CD14-positive monocyte (primary cell): ENCODE data around the gene VTI1A. TPM values are rescaled to one million over a fixed set of nuclear protein-coding genes. Genes with fewer than 3 reads are reported as not detected.

Experiments used
- DNase-seq, 3 donors: peaks; one replicate each; pipeline ENCODE4 v3.0.0-alpha.2; 2011 to 2022
- H2AFZ ChIP-seq: 2 replicates; pipeline ENCODE4 v1.6.0; 2012; ENCODE audit warnings: mild to moderate bottlenecking, low read depth, low read length, inconsistent platforms; ENCODE audit not compliant: insufficient read depth, poor library complexity, severe bottlenecking
- H3K27ac ChIP-seq, 2 donors: 1 replicate in 1 of 2; 2 replicates in 1 of 2; pipeline ENCODE4 v1.5.1; 2012 to 2013; ENCODE audit warnings: low read length in 2 of 2, control low read depth in 1 of 2, inconsistent platforms in 1 of 2, low read depth in 1 of 2, mild to moderate bottlenecking in 1 of 2
- H3K27me3 ChIP-seq, 2 donors: one replicate each; pipeline versions ENCODE4 v1.6.0 to v1.6.1; 2011 to 2013; ENCODE audit warnings: low read length in 2 of 2; ENCODE audit not compliant: control insufficient read depth in 2 of 2, insufficient read depth in 2 of 2
- H3K36me3 ChIP-seq, 2 donors: replicated peaks in 1 of 2; 1 replicate in 1 of 2; 2 replicates in 1 of 2; pipeline versions ENCODE4 v1.5.1 to v1.6.1; 2012 to 2013; ENCODE audit warnings: low read length in 2 of 2, control low read depth in 1 of 2, inconsistent platforms in 1 of 2, mild to moderate bottlenecking in 1 of 2; ENCODE audit not compliant: insufficient read depth in 2 of 2, control insufficient read depth in 1 of 2
- H3K4me1 ChIP-seq, 2 donors: 1 replicate in 1 of 2; 2 replicates in 1 of 2; pipeline versions ENCODE4 v1.5.1 to v1.6.1; 2012 to 2013; ENCODE audit warnings: low read length in 2 of 2, control low read depth in 1 of 2, inconsistent platforms in 1 of 2, mild to moderate bottlenecking in 1 of 2, moderate library complexity in 1 of 2; ENCODE audit not compliant: insufficient read depth in 2 of 2, control insufficient read depth in 1 of 2
- H3K4me2 ChIP-seq: replicated peaks from 2 replicates; pipeline ENCODE3; 2012; ENCODE audit warnings: low read length, moderate library complexity, mild to moderate bottlenecking; ENCODE audit not compliant: poor library complexity, severe bottlenecking; ENCODE audit errors: extremely low read depth
- H3K4me3 ChIP-seq, 3 experiments: fragments of 200-600 bp in 1 of 3; sonication (generic) in 1 of 3; replicated peaks in 1 of 3; 1 replicate in 2 of 3; 2 replicates in 1 of 3; pipeline ENCODE4 v1.5.1; 2011 to 2013; ENCODE audit warnings: low read length in 3 of 3, mild to moderate bottlenecking in 3 of 3, control low read depth in 2 of 3, low read depth in 2 of 3, inconsistent platforms in 1 of 3, moderate library complexity in 1 of 3
- H3K79me2 ChIP-seq: 2 replicates; pipeline ENCODE4 v1.6.0; 2012; ENCODE audit warnings: mild to moderate bottlenecking, control low read depth, inconsistent platforms, low read length, moderate library complexity; ENCODE audit not compliant: insufficient read depth
- H3K9ac ChIP-seq: 2 replicates; pipeline ENCODE4 v1.6.0; 2017; ENCODE audit warnings: low read length, mild to moderate bottlenecking; ENCODE audit not compliant: insufficient read depth, poor library complexity, severe bottlenecking
- H3K9me3 ChIP-seq, 2 donors: replicated peaks in 1 of 2; 1 replicate in 1 of 2; 2 replicates in 1 of 2; pipeline versions ENCODE4 v1.5.1 to v1.6.1; 2012 to 2013; ENCODE audit warnings: low read length in 2 of 2, control low read depth in 1 of 2; ENCODE audit not compliant: control insufficient read depth in 1 of 2, insufficient read depth in 1 of 2
- H4K20me1 ChIP-seq: 2 replicates; pipeline ENCODE4 v1.6.0; 2012; ENCODE audit warnings: mild to moderate bottlenecking, low read length, control low read depth, moderate library complexity; ENCODE audit not compliant: insufficient read depth
- H3K27ac Mint-ChIP-seq, 7 donors: one replicate each; pipeline ENCODE4 v1.8.0; 2020; ENCODE audit warnings: mild to moderate bottlenecking in 7 of 7, mixed read lengths in 7 of 7, moderate library complexity in 6 of 7, inconsistent platforms in 2 of 7
- H3K27me3 Mint-ChIP-seq, 3 donors: one replicate each; pipeline ENCODE4 v1.8.0; 2021 to 2022; ENCODE audit warnings: low read depth in 3 of 3, mild to moderate bottlenecking in 3 of 3, mixed read lengths in 3 of 3, moderate library complexity in 3 of 3, inconsistent platforms in 1 of 3
- H3K36me3 Mint-ChIP-seq, 2 donors: one replicate each; pipeline ENCODE4 v1.8.0; 2020; ENCODE audit warnings: mixed read lengths in 2 of 2, inconsistent platforms in 1 of 2, mild to moderate bottlenecking in 1 of 2
- H3K4me1 Mint-ChIP-seq: one replicate; pipeline ENCODE4 v1.8.0; 2020; ENCODE audit warnings: mild to moderate bottlenecking, mixed read lengths
- H3K4me3 Mint-ChIP-seq, 2 donors: one replicate each; pipeline ENCODE4 v1.8.0; 2020; ENCODE audit warnings: mild to moderate bottlenecking in 2 of 2, mixed read lengths in 2 of 2, moderate library complexity in 1 of 2
- H3K9me3 Mint-ChIP-seq, 7 donors: one replicate each; pipeline ENCODE4 v1.8.0; 2020 to 2022; ENCODE audit warnings: mixed read lengths in 7 of 7, mild to moderate bottlenecking in 6 of 7, moderate library complexity in 6 of 7, inconsistent platforms in 2 of 7
- WGBS: methylation state at CpG from one replicate; pipeline ENCODE4 v1.1.5; 2013; ENCODE audit warnings: missing lambda C conversion rate; ENCODE audit not compliant: insufficient coverage; 5-methylcytosine and 5-hydroxymethylcytosine counted together
- intact Hi-C, 2 donors: fragments of 100-400 bp; cut with micrococcal nuclease; formaldehyde crosslinking; loops; one replicate each; pipeline versions ENCODE4 v1.15.0 to v1.15.1; 2023
- polyA plus RNA-seq, 3 donors: library from polyadenylated mRNA; depleted of rRNA in 1 of 3; unstranded in 2 of 3; stranded (reverse) in 1 of 3; fragments of 300-500 nt in 2 of 3; fragments of >200 nt in 1 of 3; fragmentation: Illumina TruSeq in 2 of 3; gene quantifications; 1 replicate in 2 of 3; 2 replicates in 1 of 3; pipeline ENCODE4 v1.2.3, GENCODE V29; 2012 to 2021
- TF ChIP-seq, protein P1 (sequence below): fragments of 200-600 bp; IDR thresholded peaks from one replicate; pipeline ENCODE4 v1.8.0; 2022; ENCODE audit warnings: antibody characterized with exemption, mild to moderate bottlenecking

The VTI1A gene
- polyA plus RNA-seq, 3 donors: 23.6 to 25.4 (median 24.1) TPM

DNA sequence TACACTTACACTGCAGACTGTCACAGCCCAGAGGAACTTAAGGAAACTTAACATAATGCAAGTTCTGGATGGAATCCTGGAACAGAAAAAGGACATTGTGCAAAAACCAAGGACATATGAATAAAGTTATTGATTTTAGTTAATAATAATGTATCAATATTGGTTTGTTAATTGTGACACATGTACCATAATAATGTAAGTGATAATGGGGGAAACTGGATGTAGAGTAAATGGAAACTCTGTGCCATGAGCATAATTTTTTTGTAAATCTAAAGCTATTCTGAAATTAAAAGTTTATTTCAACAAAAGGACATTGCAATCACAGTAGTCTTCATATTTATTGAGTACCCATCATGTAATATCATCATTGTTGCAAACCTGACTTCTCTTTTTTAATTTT, 107.2 kb downstream of the VTI1A start:
- no peak for DNase-seq
- no peaks in the 10 kb centered on the region for H3K79me2 ChIP-seq
- Mint-ChIP-seq H3K4me1 (no peaks in the 10 kb centered on the region), H3K4me3 (no peak overlapping the region), H3K9me3 (no peaks in the 10 kb centered on the region), H3K27ac (no peak overlapping the region), H3K27me3 (no peaks in the 10 kb centered on the region), H3K36me3 (peaks cover 4 to 8% of the 10 kb centered on the region in 2 donors)
- H3K27me3 ChIP-seq: no peaks in the 10 kb centered on the region
- no peaks in the 10 kb centered on the region for H3K4me1 ChIP-seq
- peaks cover under 1% of the 10 kb centered on the region for H4K20me1 ChIP-seq
- H3K9ac ChIP-seq: no peak overlapping the region
- H3K4me3 ChIP-seq: no peak overlapping the region
- H3K27ac ChIP-seq: no peak overlapping the region
- H2AFZ ChIP-seq: no peak overlapping the region
- TF ChIP-seq, protein P1, sequence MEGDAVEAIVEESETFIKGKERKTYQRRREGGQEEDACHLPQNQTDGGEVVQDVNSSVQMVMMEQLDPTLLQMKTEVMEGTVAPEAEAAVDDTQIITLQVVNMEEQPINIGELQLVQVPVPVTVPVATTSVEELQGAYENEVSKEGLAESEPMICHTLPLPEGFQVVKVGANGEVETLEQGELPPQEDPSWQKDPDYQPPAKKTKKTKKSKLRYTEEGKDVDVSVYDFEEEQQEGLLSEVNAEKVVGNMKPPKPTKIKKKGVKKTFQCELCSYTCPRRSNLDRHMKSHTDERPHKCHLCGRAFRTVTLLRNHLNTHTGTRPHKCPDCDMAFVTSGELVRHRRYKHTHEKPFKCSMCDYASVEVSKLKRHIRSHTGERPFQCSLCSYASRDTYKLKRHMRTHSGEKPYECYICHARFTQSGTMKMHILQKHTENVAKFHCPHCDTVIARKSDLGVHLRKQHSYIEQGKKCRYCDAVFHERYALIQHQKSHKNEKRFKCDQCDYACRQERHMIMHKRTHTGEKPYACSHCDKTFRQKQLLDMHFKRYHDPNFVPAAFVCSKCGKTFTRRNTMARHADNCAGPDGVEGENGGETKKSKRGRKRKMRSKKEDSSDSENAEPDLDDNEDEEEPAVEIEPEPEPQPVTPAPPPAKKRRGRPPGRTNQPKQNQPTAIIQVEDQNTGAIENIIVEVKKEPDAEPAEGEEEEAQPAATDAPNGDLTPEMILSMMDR: no peak
- H3K9me3 ChIP-seq: no peaks in the 10 kb centered on the region
- no peaks in the 10 kb centered on the region for H3K36me3 ChIP-seq
- intact Hi-C loops: no loop called here
- H3K4me2 ChIP-seq: no peak overlapping the region

DNA sequence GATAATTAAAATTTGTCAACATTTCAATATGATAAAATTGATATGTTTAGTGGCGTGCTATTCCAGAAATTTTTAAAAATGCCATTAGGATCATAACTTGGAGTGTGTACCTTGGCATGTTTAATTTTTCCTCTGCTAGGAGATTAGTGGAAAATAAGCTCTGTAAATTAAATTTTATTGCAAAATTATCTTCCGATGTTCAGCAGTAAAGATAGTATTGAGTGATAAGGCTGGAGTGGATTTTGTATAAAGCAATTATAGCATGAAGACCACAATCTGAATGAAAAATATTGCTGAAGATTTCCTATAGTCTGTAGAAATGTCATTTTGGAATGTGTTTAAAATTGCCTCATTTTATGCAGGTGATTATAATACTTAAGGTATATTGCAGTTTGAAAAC, 110.2 kb downstream of the VTI1A start:
- Histone ChIP-seq H3K36me3 (no peaks in the 10 kb centered on the region), H3K9me3 (no peaks in the 10 kb centered on the region), H2AFZ (no peak overlapping the region), H3K27me3 (no peaks in the 10 kb centered on the region), H3K4me1 (no peaks in the 10 kb centered on the region), H3K4me2 (no peak overlapping the region), H3K9ac (no peak overlapping the region), H3K79me2 (no peaks in the 10 kb centered on the region), H3K4me3 (no peak overlapping the region), H4K20me1 (peaks cover 5% of the 10 kb centered on the region), H3K27ac (no peak overlapping the region)
- Mint-ChIP-seq H3K9me3 (no peaks in the 10 kb centered on the region), H3K27ac (no peak overlapping the region), H3K4me1 (no peaks in the 10 kb centered on the region), H3K27me3 (no peaks in the 10 kb centered on the region), H3K36me3 (peaks cover 4 to 6% of the 10 kb centered on the region in 2 donors), H3K4me3 (no peak overlapping the region)
- intact Hi-C loops: no loop called here
- TF ChIP-seq, protein P1: no peak
- no peak for DNase-seq
- no CpG with 5 or more reads among the region's 2 CpGs for WGBS
